Femur (tissue), 1 donor: Measurements from ENCODE around the gene KIR2DL1.
"Not testable (repeated sequence)": the region's sequence is repeated elsewhere in the genome, so short reads cannot be mapped to it uniquely, and the experiment has no call there.

Source experiments
- DNase-seq: peaks from one replicate; pipeline ENCODE4 v3.0.0-alpha.2; 2017

Gene KIR2DL1

DNA sequence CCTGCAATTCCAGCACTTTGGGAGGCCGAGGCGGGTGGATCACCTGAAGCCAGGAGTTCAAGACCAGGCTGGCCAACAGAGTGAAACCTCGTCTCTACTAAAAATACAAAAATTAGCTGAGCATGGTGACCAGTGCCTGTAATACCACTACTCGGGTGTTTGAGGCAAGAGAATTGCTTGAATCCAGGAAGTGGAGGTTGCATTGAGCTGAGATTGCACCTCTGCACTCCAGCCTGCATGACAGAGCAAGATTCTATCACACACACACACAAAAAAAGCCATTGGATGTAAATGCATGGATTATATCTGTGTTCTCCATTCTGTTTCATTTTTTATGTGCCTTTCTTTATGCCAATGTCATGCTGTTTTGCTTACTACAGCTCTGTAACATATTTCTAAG, 54.8 kb downstream of the KIR2DL1 start:
- DNase-seq = not testable (repeated sequence)

DNA sequence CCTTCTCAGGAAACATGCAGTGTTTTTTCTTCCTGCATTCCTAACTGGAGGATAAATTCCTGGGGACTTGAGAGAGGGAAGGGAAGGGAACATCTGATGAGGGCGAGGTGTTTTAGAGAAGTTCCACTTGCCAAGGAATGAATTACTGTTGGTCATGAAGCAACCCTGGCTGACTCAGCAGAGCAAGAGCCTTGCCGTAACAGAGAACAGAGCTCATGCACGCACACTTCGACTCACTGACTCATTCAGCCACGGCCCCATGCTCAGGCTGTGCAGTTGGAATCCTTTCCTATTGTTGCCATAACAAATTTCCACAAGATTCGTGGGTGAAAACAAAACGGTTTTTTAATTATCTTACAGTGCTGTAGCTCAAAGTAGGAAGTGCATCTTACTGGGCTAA, 55.7 kb downstream of the KIR2DL1 start:
- not testable (repeated sequence) for DNase-seq

DNA sequence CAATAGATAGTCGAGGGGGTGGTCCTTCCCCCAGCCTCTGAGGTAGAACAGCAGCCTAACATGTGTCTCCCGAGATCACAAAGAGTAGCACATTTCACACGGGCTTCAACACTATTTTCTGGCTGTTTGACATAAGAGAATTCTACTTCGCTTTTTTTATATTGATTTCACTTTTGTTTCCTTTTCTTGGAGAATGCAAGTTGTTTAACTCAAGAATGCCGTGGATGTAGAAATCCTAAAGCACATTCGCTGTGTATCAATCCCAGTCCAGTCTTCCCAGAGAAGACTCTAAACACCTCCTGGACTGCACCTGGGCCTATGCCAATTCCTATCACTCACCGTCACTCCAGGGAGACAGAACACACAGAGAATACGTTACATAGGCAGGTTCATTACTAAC, 58.5 kb downstream of the KIR2DL1 start:
- not testable (repeated sequence) for DNase-seq

DNA sequence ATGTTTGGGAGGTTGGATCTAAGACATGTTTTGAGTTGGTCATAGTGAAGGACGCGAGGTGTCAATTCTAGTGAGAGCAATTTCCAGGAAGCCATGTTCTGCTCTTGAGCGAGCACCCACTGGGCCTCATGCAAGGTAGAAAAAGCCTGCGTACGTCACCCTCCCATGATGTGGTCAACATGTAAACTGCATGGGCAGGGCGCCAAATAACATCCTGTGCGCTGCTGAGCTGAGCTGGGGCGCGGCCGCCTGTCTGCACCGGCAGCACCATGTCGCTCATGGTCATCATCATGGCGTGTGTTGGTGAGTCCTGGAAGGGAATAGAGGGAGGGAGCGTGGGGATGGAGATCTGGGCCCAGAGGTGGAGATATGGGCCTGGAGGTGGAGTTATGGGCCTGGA, 62.9 kb downstream of the KIR2DL1 start, which contains the start of gene KIR2DS4:
KIR2DS4 (plus strand) TSS at position 181 of the 400 bp plus-strand sequence.
- not testable (repeated sequence) for DNase-seq
